HG03025 (cell line): ENCODE measurements around the gene SNX25.

Experiments
- ATAC-seq: cut with Tn5 transposase; IDR thresholded peaks from one replicate; pipeline ENCODE4 v1.9.1; 2021; ENCODE audit warnings: mild to moderate bottlenecking, moderate library complexity; ENCODE audit not compliant: unreplicated experiment, low FRiP score

SNX25 gene

DNA sequence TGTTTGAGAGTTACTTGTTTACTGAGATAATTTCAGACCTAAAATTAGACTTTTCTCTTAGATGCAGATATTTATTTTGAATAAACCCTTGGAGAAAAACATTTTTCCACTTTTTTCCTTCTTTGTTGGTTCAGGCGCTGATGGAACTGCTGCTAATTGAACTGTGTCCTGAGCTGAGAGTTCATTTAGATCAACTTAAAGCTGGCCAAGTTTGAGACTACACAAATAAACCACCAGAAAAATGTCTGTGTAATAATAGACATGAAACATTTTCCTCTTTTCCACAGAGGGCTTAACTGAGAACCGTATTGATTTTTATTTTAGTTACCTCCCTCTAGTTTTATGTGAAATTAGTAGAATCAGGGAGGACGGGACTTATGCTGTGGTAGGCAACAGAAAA lies 153.9 kb downstream of the SNX25 start:
- ATAC-seq, result no peak

DNA sequence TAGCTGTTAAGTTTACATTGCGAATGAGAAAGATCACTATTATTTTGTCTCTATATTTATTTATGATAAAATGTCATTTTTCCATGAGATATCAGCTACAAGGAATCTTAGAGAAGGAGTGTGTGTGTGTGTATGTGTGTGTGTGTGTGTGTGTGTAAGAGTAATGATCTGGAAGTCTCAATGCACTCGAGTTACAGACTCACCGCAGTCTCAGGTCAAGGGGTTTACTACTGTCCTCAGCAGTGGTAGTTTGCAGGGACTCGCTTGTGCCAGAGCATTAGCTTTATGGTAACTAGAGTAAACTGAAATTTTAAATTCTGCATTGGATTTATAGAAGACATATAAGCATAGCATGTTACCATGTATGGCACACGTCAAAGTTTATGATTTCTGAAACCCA lies 155.5 kb downstream of the SNX25 start:
- no peak for ATAC-seq

DNA sequence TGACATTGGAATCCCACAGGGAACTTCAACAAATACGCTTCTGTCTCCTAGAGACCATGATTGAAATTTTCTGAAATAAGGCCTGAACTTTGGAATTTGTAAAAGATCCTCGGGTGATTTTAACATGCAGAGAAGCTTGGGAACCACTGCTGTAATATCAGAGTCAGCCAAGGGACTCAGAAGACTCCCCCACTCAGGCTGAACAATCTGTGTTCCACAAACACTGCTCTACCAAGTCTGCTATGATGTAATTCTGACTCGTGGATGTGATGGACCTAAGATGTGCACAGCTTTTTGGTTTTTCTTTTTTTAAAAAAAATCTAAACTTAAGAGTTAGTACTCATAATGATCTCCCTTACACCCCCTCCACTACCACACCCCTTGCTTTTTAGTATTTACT lies 160.3 kb downstream of the SNX25 start:
- ATAC-seq, result no peak

DNA sequence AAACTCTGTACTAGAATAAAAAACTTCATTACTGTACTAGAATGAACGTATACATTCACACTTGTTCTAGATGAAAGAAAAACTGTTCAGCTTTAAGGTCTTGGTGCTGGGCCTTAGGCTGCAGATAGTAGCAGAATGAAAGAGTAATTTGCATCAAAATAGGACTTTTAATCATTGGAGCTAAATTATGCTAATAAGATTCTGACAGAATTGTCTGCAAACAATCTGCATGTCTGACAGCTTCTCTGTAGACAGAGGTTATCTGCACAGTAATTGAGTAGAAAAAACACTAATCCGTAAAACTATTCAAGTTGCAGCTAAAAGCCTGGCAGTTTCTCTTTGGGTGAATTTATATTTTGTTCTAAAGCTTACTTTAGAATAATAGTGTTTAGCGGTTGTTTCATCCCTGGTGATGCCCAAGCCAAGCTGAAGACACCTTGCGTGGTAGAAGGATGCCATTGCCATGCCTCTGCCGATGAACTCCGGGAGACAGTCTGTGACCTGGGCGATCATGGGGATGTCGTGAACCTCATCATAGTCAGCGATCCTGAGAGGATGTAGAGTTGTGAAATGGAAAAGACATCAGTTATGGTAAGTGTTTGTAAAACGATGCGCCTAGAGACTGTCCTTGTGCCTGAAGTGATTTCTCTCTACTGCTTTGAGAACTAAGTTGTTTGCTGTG lies 161.0 kb downstream of the SNX25 start:
- ATAC-seq, result no peak

DNA sequence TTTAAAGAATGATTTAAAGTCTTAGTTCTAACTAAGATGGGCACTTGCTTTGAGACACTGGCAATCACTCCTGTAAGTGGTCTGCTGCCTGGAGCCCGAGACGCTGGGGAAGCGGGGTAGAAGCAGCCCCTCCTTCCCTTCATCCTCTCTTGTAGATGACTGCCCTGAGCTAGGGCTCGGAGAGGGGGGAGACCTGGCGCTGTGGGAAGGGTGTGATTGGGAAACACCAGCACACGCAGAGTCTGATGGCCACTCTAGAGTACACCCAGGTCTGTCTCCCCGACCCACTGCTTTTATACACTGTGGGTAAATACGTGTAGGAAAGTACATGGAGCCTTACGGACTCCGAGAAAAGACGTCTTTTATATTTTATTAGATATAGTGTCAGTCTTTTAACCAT lies 162.3 kb downstream of the SNX25 start:
- ATAC-seq, result no peak

DNA sequence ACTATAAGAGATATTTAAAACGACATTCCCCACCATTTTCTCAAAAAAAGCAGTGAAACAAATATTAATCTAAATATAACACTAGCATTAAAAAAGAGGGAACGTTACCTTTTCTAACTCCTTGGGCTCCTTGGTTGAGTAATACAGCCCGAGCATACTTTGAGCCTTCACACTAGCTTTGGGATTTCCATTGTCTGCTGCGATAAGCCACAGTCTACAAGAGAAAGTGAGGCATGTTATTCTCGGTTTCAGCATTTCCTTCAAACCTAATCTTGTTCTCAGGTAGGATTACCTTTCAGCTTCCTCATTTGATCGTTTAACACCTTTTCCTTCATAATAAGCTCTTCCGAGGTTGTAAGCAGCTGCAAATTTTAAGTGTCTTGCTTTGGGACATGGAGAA lies 164.6 kb downstream of the SNX25 start:
- no peak for ATAC-seq

DNA sequence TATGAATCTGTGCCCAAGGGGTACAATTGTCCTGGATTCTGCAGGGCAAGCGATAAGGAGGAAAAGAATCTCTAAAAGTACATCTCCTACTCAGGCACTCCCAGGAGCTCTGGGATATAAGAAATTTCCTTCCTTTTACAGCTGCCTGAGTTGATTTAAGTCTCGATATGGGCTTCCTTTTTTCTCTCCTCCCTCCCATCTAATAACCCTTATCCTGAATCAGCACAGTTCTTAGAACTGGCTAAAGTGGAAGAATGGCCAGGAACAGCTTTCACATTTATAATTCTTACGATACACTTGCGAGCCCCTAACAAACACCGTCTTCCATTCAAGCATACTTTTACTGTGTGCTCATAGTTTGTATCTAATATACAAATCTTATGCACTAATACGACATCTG lies 165.2 kb downstream of the SNX25 start:
- ATAC-seq, result no peak

DNA sequence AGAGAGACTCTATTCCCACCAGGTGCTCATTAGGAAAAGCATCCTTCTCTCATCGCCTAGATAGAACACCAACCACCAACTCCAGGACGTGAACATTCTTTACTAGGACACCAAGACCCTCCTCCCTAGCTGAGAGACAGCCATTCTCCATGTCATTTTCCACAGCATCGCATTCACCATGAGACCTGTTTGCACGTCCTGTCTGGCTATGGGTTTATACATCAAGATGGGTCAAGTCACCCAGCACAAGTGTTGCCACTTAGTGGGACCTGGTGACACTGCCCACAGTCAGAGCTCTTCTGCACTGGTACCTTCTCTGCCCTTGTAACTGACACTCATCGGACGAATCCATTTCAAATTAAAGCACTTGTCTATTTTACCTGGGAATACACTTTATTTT lies 168.9 kb downstream of the SNX25 start:
- ATAC-seq, result no peak

DNA sequence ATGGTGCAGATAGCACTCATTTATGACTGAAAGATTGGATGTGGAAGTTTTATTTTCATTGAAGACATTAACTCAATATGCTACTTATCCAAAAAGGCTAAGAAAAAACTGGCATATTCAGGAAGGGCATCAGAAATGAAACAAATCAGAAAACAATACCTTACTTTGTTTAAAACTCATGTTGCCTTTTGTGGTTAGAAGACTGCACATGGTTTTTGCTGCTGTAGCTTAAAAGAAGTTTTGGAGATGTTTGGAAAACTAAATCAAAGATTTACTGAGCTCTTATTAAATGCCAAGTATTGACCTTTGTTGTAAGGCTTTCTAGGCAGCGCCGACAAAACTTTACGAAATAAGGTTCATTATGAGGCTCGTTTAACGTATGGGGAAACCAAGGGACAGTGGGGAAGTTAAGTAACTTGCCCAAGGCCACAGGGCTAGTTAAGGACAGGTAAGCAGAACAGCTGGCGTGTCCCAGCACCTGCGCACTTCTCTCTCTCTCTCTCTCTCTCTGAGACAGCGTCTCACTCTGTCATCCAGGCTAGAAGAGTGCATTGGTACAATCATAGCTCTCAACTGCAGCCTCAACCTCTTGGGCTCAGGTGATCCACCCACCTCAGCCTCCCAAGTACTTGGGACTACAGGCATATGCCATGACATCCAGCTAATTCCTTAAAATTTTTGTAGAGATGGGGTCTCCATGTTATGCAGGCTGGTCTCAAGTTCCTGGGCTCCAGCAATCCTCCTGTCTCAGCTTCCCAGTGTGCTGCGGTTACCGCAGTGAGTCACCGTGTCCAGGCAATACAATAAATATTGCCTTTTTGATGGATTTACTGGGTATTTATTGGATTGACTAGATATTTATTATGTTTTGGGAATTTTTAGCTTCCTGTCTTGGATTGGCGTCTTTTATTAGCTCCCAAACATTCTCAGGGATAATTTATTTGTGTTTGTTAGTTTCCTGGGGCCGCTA lies 170.2 kb downstream of the SNX25 start:
- no peak for ATAC-seq

DNA sequence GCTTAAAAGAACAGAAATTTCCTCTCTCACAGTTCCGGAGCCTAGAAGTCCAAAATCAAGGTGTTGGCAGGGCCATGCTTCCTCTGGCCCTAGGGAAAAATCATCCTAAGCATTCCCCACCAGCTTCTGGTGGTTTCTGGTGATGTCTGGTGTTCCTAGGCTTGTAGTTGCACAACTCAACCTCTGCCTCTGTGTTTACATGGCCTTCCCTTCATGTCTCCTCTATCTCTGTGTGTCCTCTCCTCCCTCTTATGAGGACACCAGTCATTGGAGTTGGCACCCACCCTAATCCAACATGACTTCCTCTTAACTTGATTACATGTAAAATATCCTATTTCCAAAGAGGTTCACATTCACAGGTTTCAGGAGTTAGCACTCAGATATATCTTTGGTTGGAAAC lies 170.9 kb downstream of the SNX25 start:
- no peak for ATAC-seq

DNA sequence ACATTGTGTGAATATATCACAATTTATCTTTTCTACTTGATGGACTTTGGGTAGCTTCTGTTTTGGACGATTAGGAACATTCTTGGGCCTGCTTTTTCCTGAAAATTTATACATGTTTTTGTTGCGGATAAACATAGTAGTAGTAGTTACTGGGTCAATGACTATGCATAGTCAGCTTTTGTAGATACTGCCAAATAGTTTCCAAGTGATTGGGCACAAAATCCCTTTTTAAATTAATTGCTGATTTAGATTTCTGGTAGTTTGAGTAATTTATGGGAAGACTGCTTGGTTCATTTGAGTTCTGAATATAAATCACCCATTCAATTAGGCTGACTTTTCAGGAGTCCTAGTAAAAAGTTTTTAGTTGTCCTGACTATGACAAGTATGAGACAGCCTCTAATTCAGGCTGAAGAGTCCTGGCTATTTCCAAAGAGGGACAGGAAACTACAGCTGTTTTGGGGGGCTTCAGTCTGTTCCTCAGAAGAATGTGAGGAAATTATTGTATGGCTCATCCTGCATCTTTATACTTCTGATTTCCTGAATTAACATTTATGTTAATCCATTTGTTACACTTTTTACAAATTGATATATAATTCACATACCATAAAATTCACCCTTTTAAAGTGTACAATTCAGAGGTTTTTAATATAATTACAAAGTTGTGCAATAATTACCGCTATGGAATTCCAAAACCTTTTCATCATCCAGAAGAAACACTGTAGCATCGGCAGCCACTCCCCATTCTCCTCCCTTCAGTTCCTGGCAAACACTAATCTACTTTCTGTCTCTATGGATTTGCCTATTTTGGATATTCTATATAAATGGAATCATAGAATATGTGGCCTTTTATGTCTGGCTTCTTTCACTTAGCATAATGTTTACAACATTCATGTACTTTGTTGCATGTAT lies 172.1 kb downstream of the SNX25 start:
- no peak for ATAC-seq

DNA sequence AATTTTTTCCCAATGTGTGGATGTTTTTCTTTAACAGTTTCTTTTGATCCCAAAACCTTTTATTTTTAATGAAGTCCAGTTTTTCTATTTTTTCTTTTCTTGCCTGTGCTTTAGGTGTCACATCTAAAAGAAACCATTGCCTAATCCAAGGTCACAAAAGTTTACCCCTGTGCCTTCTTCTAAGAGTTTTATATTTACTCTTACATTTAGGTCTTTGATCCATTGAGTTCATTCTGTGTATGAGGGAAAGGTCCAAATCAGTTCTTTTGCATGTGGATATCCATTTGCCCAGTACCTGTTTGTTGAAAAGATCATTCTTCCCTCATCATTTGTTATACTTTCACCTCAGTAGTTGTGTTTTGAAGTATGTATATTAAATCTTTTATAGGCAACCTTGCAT lies 173.4 kb downstream of the SNX25 start:
- ATAC-seq, result no peak

DNA sequence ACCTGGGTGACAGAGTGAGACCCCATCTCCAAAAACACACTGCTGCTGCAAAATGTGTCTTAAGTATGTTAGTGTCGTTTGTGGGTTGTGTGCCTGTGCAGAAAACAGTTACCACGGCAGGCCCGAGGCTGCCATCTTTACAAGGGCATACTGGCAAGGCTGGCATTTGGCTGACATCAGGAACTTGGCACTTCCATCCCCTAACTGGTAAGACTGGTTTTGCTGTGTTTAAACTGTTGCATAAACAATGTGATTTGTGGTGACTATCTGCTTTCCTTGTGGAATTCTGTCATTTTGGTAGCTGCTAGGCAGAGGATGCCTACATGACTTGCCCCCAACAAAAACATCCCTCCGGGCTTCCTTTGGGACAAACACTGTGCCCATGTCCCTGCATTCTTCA lies 174.1 kb downstream of the SNX25 start:
- ATAC-seq, result no peak

DNA sequence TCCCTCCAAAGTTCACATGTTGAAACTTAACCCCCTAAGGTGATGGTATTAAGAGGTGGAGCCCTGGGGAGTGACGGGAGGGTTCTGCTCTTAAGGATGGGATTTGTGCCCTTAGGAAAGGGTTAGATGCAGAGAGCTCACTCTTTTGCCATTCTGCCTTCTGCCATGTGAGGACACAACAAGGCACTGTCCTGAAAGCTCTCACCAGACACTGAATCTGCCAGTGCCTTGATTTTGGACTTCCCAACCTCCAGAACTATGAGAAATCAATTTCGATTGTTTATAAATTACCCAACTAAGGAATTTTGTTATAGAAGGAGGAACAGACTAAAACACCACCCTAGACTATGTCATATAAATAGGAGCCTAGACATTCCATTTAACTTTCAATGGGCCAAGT lies 174.7 kb downstream of the SNX25 start:
- no peak for ATAC-seq

DNA sequence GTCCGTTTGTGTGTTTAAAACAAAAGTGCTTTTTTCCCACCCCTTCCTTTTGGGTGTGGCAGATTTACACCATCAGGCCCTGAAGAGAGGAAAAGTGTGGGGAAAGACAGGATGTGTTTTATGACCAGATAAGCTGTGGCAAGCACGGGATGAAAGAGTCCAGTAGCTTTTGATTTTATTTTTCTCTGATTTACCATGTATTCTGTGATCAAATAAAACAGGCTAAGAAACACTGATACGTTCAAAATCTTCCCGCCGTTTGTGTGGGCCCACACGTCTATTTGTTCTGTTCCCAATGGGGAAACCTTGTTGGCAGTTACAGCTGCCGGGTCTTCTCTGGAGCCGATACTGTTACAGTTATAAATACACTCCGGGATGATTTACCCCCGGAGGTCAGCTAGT lies 175.5 kb downstream of the SNX25 start:
- no peak for ATAC-seq

DNA sequence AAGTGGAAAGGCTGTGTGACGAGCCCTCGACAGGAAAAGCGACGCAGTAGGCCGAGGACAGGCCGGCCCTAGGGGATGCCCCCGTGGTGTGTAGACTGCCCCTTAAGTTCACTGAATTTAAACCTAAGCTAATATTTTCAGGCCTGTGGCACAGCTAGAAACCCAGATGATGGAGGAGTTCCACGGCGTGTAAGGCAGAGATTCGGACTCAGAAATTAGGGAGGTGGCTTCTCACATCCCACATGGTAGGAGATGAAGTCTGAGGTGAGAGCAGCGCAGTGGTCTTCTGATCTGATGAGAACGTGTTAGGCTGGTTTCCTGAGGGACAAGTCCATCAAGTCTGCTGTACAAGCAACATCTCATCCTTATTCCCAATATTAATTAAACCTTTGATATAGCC lies 178.6 kb downstream of the SNX25 start:
- ATAC-seq, result no peak

DNA sequence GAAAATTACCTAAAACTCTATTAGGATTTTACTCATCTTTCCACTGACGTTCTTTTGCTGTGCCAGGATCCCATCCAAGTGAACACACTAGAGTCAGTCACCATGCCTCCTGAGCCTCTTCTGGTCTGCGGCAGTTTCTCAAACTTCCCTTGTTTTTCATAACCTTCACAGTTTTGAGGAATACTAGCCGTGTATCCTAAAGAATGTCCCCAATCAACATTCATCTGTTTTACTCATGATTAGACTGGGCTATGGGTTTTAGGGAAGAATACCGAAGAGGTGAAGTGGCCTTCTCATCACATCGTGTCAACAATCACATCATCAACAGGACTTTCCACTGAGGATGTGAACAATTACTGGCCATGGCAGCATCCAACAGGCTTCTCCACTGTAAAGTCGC lies 181.5 kb downstream of the SNX25 start:
- ATAC-seq, result no peak

DNA sequence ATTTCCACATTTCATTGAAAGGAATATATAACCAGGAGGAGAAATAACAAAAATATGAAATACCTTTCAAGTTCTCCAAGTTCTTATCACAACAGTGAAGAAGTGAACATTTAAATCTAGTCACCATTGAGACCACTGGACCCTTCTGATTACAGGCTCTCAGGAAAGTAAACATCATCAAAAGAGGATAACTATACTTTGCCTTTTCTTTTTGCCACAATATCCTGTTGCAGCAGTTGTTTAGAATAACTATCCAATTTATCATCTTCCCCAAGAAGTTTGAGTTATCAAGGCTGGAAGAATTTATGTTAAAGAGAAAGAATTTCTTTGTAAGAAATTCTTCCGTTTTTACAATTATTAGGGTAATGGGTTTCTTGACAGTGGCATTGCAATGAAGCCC lies 182.8 kb downstream of the SNX25 start:
- ATAC-seq, result no peak

DNA sequence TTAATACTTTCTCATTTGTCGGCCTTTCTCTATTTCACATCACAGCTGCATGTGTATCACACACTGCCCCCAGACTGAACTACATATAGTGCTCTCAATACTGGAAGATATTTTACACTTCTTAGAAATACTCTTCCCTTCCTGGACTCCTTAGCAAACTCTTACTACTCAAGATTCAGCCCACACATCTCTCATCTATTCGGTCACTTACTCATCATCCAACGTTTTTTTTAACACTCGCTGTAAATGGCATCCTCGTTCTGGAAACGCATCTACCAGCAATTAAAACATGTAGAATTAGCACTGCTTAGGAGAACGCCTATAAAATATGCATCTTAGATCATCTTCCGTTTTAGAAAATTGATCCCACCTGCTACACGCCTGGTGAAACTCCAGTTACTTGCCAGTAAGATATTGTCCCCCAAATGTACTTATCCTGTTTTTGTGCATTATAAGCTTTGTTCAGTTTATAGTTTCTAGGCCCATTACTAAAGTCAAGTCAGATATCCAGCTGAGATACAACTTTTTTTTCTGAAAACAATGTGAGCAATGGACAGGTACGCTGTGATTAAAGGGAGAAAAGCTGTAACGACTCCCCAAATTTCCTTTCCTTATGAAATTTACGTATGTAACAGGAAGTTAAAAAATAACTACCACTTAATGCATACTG lies 185.3 kb downstream of the SNX25 start:
- no peak for ATAC-seq

DNA sequence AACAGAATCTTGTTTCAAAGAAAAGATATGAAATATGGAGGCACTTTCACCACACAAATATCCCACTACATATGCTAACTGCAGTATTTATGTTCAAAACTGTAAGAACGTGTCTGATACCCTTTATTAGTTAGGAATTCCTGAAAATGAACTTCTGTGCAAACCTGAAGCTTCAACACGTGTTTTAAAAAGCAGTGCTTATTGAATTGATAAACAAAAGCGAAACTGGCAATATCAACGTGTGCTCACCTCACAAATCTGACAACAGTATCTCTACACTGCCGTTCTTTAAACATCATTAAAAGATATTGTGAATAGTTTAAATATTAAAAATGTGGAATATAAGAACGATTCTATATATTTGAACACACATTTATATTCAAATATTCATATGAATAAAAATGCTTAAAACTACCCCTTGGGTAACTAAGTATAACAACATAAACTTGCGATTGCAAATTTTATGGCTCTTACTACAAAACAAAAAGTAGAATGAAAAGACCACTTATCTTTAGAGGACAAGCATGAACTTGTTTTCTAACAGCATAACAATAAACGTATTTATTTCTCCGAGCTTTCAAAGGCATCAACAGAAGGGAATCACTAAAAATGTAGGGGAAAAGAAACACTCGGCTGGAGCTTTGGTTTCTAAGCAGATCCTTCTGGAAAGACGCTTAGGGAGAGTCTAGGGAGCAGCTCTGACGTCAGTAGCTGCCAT lies 186.0 kb downstream of the SNX25 start, which contains the start of gene LRP2BP:
TSS of gene LRP2BP (minus strand) at position 687 of the 718 bp plus-strand sequence. CDS start 17,738 bp downstream, outside the sequence.
- ATAC-seq, result no peak
